ENCODE measurements around the gene EFNB2. TPM values are rescaled to one million over a fixed set of nuclear protein-coding genes. Genes with fewer than 3 reads are reported as not detected.

Gene EFNB2
- total RNA-seq, 4 donors from 2014 or later: 8.8 to 65.3 (median 22.7) TPM

- Histone ChIP-seq H3K27ac (peak overlapping the region; percentile 46 to 54), H3K4me1 (peaks cover 0 to 8% of the 10 kb centered on the region in 2 donors), H3K36me3 (no peaks in the 10 kb centered on the region), H3K9me3 (no peaks in the 10 kb centered on the region), H3K4me3 (peak overlapping the region; percentile 31 to 58), H3K27me3 (no peaks in the 10 kb centered on the region)
- peak; percentile 85 to 89 for DNase-seq
- peak in 1 of 2 donors; percentile 7 for TF ChIP-seq POLR2A (IDR thresholded peaks at IDR 0.05)
- peak; percentile 87 to 95 (median 91) for TF ChIP-seq CTCF (IDR thresholded peaks at IDR 0.05)
- intact Hi-C loops (cut with DNase I; ENCODE audit: low total_unique reads): no loop called here
These were observed 977 bp upstream of the EFNB2 start for GRCh38 chr13:106536244-106537034.

GRCh38 chr13:106534639-106535551, 567 bp downstream of the EFNB2 start:
- Histone ChIP-seq H3K9me3 (no peaks in the 10 kb centered on the region), H3K4me1 (peaks cover 0 to 8% of the 10 kb centered on the region in 2 donors), H3K27me3 (no peaks in the 10 kb centered on the region), H3K36me3 (no peaks in the 10 kb centered on the region), H3K27ac (peak overlapping the region; percentile 66 to 88), H3K4me3 (peak overlapping the region; percentile 43 to 58)
- TF ChIP-seq POLR2A (IDR thresholded peaks at IDR 0.05) (no peak), CTCF (IDR thresholded peaks at IDR 0.05) (no peak)
- intact Hi-C loops (cut with DNase I; ENCODE audit: low total_unique reads): no loop called here
- DNase-seq: peak in 1 of 2 donors; percentile 24

GRCh38 chr13:106533943-106534638, 1.4 kb downstream of the EFNB2 start:
- Histone ChIP-seq H3K4me3 (peak overlapping the region; percentile 43 to 58), H3K27me3 (no peaks in the 10 kb centered on the region), H3K9me3 (no peaks in the 10 kb centered on the region), H3K36me3 (no peaks in the 10 kb centered on the region), H3K4me1 (peaks cover 0 to 8% of the 10 kb centered on the region in 2 donors), H3K27ac (peak overlapping the region; percentile 66 to 88)
- DNase-seq: peak; percentile 38 to 47
- no peak for TF ChIP-seq CTCF (IDR thresholded peaks at IDR 0.05)
- intact Hi-C loops (cut with DNase I; ENCODE audit: low total_unique reads): no loop called here

GRCh38 chr13:106533101-106533942, 2.1 kb downstream of the EFNB2 start:
- intact Hi-C loops (cut with DNase I; ENCODE audit: low total_unique reads): no loop called here
- H3K4me3 ChIP-seq: peak overlapping the region; percentile 43 to 58
- peak; percentile 53 to 65 (median 57) for TF ChIP-seq CTCF (IDR thresholded peaks at IDR 0.05)
- TF ChIP-seq POLR2A (IDR thresholded peaks at IDR 0.05): no peak
- H3K27me3 ChIP-seq: no peaks in the 10 kb centered on the region
- DNase-seq: peak; percentile 76 to 80
- H3K27ac ChIP-seq: peak overlapping the region; percentile 66 to 88
- H3K9me3 ChIP-seq: no peaks in the 10 kb centered on the region
- no peaks in the 10 kb centered on the region for H3K36me3 ChIP-seq
- H3K4me1 ChIP-seq: peaks cover 0 to 8% of the 10 kb centered on the region in 2 donors
